HUDEP-2 (cell line): ENCODE measurements around the gene PRR13.
"Not testable (repeated sequence)": the region's sequence is repeated elsewhere in the genome, so short reads cannot be mapped to it uniquely, and the experiment has no call there.

Experiments used
- DNase-seq, 76 experiments: peaks; one replicate each; lab custom pipeline; 2025; ENCODE audit not compliant: unreplicated experiment in 76 of 76; lab: John Stamatoyannopoulos, UW

Gene PRR13

GRCh38 chr12:53431187-53431586 is 10.3 kb upstream of the PRR13 start:
- no peak for DNase-seq

GRCh38 chr12:53435326-53435725 is 6.2 kb upstream of the PRR13 start:
- not testable (repeated sequence) for DNase-seq

GRCh38 chr12:53439582-53439981 is 2.0 kb upstream of the PRR13 start:
- not testable (repeated sequence) for DNase-seq

GRCh38 chr12:53443955-53444354 is 2.4 kb downstream of the PRR13 start:
- no peak for DNase-seq

- DNase-seq: peak in 1 of 76 experiments; percentile 2
Measured at GRCh38 chr12:53444593-53445325, 3.2 kb downstream of the PRR13 start.

GRCh38 chr12:53450936-53451335 is 9.4 kb downstream of the PRR13 start:
- no peak for DNase-seq

- peak in 75 of 76 experiments; percentile 13 to 98 (median 97) for DNase-seq
Measured at GRCh38 chr12:53451661-53452158, 10.2 kb downstream of the PRR13 start, which contains the start of gene PCBP2. PCBP2 (plus strand) TSS chr12:53452102; CDS start chr12:53454801, 2,699 bp downstream.

GRCh38 chr12:53452159-53453077 is 10.9 kb downstream of the PRR13 start:
- peak in 66 of 76 experiments; percentile 11 to 83 (median 62) for DNase-seq

GRCh38 chr12:53453953-53454640 is 12.6 kb downstream of the PRR13 start:
- no peak for DNase-seq

- DNase-seq: no peak
Measured at GRCh38 chr12:53454707-53455106, 13.2 kb downstream of the PRR13 start.

GRCh38 chr12:53456654-53457366 is 15.3 kb downstream of the PRR13 start:
- DNase-seq: no peak

- no peak for DNase-seq
Measured at GRCh38 chr12:53459097-53459496, 17.6 kb downstream of the PRR13 start.

- DNase-seq: no peak
Measured at GRCh38 chr12:53461059-53461458, 19.5 kb downstream of the PRR13 start.

GRCh38 chr12:53461591-53461990 is 20.1 kb downstream of the PRR13 start:
- no peak for DNase-seq

GRCh38 chr12:53462935-53463334 is 21.4 kb downstream of the PRR13 start:
- DNase-seq: no peak

- no peak for DNase-seq
Measured at GRCh38 chr12:53463802-53464560, 22.4 kb downstream of the PRR13 start.

- DNase-seq: no peak
Measured at GRCh38 chr12:53464685-53465418, 23.3 kb downstream of the PRR13 start.

- no peak for DNase-seq
Measured at GRCh38 chr12:53465679-53466078, 24.1 kb downstream of the PRR13 start.

- no peak for DNase-seq
Measured at GRCh38 chr12:53466640-53467039, 25.1 kb downstream of the PRR13 start.
